ENCODE results near the gene LRRC46.

Gene LRRC46

GRCh38 chr17:47879028-47879585, 47.6 kb downstream of the LRRC46 start:
- no peak for DNase-seq

GRCh38 chr17:47879776-47880454, 48.4 kb downstream of the LRRC46 start:
- DNase-seq = no peak

GRCh38 chr17:47882247-47882646, 50.8 kb downstream of the LRRC46 start:
- DNase-seq = no peak

- DNase-seq = no peak
Measured at GRCh38 chr17:47882695-47883588, 51.5 kb downstream of the LRRC46 start.

GRCh38 chr17:47883589-47884426, 52.3 kb downstream of the LRRC46 start:
- no peak for DNase-seq

GRCh38 chr17:47884427-47884740, 52.9 kb downstream of the LRRC46 start:
- no peak for DNase-seq

- no peak for DNase-seq
Measured at GRCh38 chr17:47884905-47885730, 53.6 kb downstream of the LRRC46 start.

All from activated CD4-positive, alpha-beta T cell treated with anti-CD3 and anti-CD28 coated beads, Interleukin-2, Interleukin-6, amounts not matched to agents 100 ng/mL and 50 ng/mL, durations not matched to agents 16 hours and 8 hours (primary cell).